Activated T-cell treated with anti-CD3 and anti-CD28 coated beads, Interleukin-2, amount 50 U/mL, for 24 hours (primary cell): ENCODE measurements around the gene NFKBIB.
"Not testable (repeated sequence)": the region's sequence is repeated elsewhere in the genome, so short reads cannot be mapped to it uniquely, and the experiment has no call there.

Experiments
- DNase-seq: peaks from one replicate; pipeline ENCODE4 v3.0.0-alpha.2; 2020
- H3K27ac Mint-ChIP-seq: 2 replicates; pipeline ENCODE4 v1.8.0; 2020; ENCODE audit warnings: mild to moderate bottlenecking, mixed read lengths
- H3K27me3 Mint-ChIP-seq: 2 replicates; pipeline ENCODE4 v1.8.0; 2020; ENCODE audit warnings: mixed read lengths
- H3K36me3 Mint-ChIP-seq: 2 replicates; pipeline ENCODE4 v1.8.0; 2020; ENCODE audit warnings: low read depth, mixed read lengths
- H3K4me1 Mint-ChIP-seq: 2 replicates; pipeline ENCODE4 v1.8.0; 2020; ENCODE audit warnings: low read depth, mixed read lengths
- H3K4me3 Mint-ChIP-seq: 2 replicates; pipeline ENCODE4 v1.8.0; 2020; ENCODE audit warnings: mild to moderate bottlenecking, moderate library complexity, mixed read lengths
- H3K9me3 Mint-ChIP-seq: 2 replicates; pipeline ENCODE4 v1.8.0; 2020; ENCODE audit warnings: mixed read lengths

Gene NFKBIB

GRCh38 chr19:38867171-38867780, 32.5 kb upstream of the NFKBIB start:
- H3K27ac Mint-ChIP-seq = peak overlapping the region; percentile 41
- no peak for DNase-seq
- no peaks in the 10 kb centered on the region for H3K9me3 Mint-ChIP-seq
- H3K4me3 Mint-ChIP-seq = no peak overlapping the region
- no peaks in the 10 kb centered on the region for H3K27me3 Mint-ChIP-seq
- peaks cover 51% of the 10 kb centered on the region for H3K4me1 Mint-ChIP-seq
- H3K36me3 Mint-ChIP-seq = peaks cover 57% of the 10 kb centered on the region

DNA sequence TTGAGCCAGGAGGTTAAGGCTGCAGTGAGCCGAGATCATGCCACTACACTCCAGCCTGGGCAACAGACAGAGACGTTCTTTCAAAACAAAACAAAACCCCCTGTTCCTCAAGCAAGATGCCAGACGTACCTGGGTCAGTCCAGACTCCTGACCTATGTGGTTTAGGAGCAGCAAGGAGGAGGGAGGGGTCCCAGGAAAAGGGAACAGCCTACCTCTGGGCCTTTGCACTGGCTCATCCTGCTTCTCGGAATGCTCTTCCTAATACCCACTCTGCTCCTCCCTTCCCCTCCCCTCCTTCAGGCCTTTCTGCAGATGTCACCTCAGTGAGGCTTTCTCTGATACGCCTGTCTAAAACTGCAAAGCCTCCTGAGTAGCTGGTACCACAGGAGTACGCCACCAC, 31.2 kb upstream of the NFKBIB start:
- Mint-ChIP-seq H3K27ac (peak overlapping the region; percentile 95), H3K9me3 (no peaks in the 10 kb centered on the region), H3K4me1 (peaks cover 54% of the 10 kb centered on the region), H3K27me3 (no peaks in the 10 kb centered on the region), H3K36me3 (peaks cover 65% of the 10 kb centered on the region), H3K4me3 (peak overlapping the region; percentile 89)
- no peak for DNase-seq

DNA sequence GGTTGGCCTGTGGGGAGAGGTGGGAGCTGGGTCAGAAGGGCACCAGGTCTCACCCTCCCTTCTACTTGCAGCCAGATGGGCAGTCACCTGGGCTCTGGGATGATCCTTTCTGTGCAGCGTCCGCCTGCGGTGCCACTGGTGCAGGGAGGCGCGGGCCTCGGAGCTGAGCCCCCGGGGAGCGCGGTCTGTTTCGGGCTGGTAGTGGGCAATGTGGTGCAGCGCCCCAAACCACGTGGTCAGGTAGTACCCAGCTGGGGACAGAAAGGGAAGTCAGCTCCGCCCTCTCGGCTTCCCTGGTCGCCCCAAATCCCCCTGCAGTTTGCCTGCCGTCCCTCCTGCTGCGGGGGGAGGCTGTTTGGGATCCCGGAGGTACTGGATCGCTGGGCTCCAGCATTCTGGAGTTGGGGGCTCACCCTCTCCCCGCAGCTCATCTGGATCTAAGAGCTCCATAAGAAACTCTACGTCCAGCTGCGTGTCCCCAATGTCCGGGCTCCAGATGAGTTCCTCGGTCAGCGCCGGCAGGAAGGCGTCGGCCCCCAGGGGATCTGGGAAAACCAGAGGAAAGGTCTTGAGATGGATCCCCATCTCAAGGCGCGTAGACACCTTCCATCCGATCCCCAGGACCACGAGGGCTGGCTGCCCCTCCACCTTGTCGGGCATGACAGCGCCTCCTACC, 30.5 kb upstream of the NFKBIB start:
- peaks cover 72% of the 10 kb centered on the region for H3K36me3 Mint-ChIP-seq
- peaks cover 52% of the 10 kb centered on the region for H3K4me1 Mint-ChIP-seq
- no peaks in the 10 kb centered on the region for H3K9me3 Mint-ChIP-seq
- peak overlapping the region; percentile 89 for H3K4me3 Mint-ChIP-seq
- H3K27me3 Mint-ChIP-seq = no peaks in the 10 kb centered on the region
- peak overlapping the region; percentile 95 for H3K27ac Mint-ChIP-seq
- peak; percentile 70 for DNase-seq

DNA sequence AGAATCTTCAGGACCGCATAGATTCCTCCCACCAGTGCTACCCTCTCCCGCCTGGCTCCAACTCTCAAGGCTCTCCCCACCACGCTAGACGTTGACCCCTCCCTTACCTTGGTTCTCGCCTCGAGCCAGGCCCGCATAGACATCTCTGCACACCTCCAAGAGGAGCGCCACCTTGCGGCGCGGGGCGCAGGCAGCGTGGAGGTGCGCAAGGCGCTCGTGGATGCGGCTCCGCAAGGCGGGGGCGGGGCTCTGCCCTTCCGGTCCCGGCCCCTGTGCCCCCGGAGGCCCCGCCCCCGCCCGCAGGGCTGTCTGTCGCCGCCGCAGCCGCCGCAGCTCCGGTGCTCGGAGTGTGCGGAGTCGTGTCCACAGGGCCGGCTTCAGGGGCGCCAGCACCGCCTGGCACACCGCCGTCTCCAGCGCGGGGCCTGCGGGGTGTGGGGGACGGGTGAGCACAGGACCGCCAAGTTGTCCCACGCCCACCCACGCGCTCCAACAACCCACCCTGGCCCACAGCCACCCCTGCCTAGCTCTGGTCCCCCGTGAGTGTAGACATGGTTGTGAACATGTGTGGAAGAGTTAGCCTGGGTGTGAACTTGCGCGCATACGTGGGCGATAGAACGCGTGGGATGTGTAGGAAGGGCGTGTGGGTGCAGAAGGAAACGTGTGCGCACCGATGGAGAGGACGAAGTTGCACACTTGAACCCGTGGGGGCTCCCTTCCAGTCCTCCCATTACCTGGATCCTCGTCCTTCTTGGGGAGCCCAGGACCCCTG, 29.7 kb upstream of the NFKBIB start:
- H3K27me3 Mint-ChIP-seq = no peaks in the 10 kb centered on the region
- peak; percentile 94 for DNase-seq
- H3K27ac Mint-ChIP-seq = peak overlapping the region; percentile 95
- peaks cover 75% of the 10 kb centered on the region for H3K36me3 Mint-ChIP-seq
- H3K4me1 Mint-ChIP-seq = peaks cover 45% of the 10 kb centered on the region
- peak overlapping the region; percentile 89 for H3K4me3 Mint-ChIP-seq
- H3K9me3 Mint-ChIP-seq = no peaks in the 10 kb centered on the region

DNA sequence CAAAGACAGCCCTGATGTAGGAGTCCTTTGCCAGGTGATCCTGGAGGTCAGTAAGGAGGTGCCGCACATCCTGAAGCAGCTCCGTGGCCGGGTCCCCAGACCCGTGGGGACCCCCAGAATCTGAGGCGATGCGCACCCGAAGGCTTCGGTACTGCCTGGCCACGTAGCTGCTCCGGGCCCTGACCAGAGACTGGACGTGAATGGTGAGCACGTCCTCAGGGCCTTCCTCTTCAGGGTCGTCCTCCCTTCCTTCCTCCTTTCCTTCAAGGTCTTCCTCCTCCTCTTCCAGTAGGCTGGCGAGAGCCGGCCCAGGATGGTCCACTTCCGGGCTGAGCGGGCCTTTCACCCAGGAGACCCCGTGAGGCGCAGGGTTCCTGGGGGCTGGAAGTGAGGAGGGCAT, 29.2 kb upstream of the NFKBIB start:
- H3K9me3 Mint-ChIP-seq = no peaks in the 10 kb centered on the region
- H3K27me3 Mint-ChIP-seq = no peaks in the 10 kb centered on the region
- peak overlapping the region; percentile 89 for H3K4me3 Mint-ChIP-seq
- peaks cover 73% of the 10 kb centered on the region for H3K36me3 Mint-ChIP-seq
- peaks cover 39% of the 10 kb centered on the region for H3K4me1 Mint-ChIP-seq
- DNase-seq = no peak
- peak overlapping the region; percentile 92 for H3K27ac Mint-ChIP-seq

GRCh38 chr19:38873400-38873799, 26.4 kb upstream of the NFKBIB start:
- H3K9me3 Mint-ChIP-seq, DNase-seq, H3K27me3 Mint-ChIP-seq, H3K4me3 Mint-ChIP-seq: not testable (repeated sequence)
- Mint-ChIP-seq H3K27ac (peak overlapping the region; percentile 68), H3K4me1 (peaks cover 49% of the 10 kb centered on the region), H3K36me3 (peaks cover 72% of the 10 kb centered on the region)

GRCh38 chr19:38875656-38876395, 23.9 kb upstream of the NFKBIB start:
- peak overlapping the region; percentile 99 for H3K27ac Mint-ChIP-seq
- H3K36me3 Mint-ChIP-seq = peaks cover 55% of the 10 kb centered on the region
- peaks cover 39% of the 10 kb centered on the region for H3K4me1 Mint-ChIP-seq
- no peak for DNase-seq
- H3K27me3 Mint-ChIP-seq = no peaks in the 10 kb centered on the region
- H3K9me3 Mint-ChIP-seq = no peaks in the 10 kb centered on the region
- peak overlapping the region; percentile 51 for H3K4me3 Mint-ChIP-seq

- H3K4me3 Mint-ChIP-seq = peak within 1 kb of the TSS; percentile 97
- peaks cover 45% of the 10 kb centered on the region for H3K36me3 Mint-ChIP-seq
- H3K4me1 Mint-ChIP-seq = peaks cover 41% of the 10 kb centered on the region
- H3K27me3 Mint-ChIP-seq = no peaks in the 10 kb centered on the region
- H3K9me3 Mint-ChIP-seq = no peaks in the 10 kb centered on the region
- peak; percentile 81 for DNase-seq
- H3K27ac Mint-ChIP-seq = peak within 1 kb of the TSS; percentile 99
Measured at GRCh38 chr19:38877781-38878574, 21.8 kb upstream of the NFKBIB start, which contains the start of gene RINL. Gene RINL (minus strand): TSS chr19:38878275. CDS start chr19:38876742, 1,533 bp downstream.

DNA sequence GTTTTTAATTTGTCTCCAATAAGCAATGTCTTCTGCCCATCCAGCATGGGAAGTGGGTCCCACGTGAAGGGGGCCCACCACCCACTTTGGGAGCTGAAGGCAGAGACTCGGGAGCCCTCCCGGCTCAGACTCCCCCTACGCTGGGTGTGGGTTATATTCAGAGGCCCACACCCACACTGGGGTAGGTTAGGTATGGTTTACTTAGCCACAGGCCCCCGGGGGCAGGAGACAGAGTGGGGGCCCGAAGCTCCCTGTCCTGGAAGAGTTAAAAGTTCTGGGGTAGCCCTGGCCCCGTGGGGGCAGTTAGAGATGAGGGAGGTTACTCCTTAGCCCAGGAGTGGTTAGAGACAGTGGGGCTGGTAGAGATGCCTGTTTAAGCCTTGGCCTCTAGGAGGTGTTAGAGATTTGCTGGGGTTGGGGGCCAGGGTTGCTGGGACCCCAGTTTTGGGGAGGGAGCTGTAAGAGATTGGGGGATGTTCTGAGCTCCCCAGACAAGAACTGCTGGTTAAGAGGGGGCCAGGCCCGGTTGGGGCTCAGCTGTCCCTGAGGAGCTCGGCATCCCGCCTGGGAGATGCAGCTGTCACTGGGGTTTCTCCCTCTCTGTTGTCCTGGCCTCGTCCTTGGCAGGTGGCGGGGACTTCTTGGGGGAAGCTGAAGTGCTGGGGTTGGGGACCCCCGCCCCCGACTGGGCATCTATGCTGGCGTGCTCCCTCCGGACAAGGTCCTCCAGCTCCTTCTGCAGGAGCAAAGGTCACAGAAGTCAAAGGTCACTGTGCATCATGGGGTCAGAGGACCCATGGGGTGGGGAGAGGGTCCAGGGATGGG, 21.0 kb upstream of the NFKBIB start:
- DNase-seq = no peak
- Mint-ChIP-seq H3K36me3 (peaks cover 41% of the 10 kb centered on the region), H3K4me3 (peak overlapping the region; percentile 97), H3K9me3 (no peaks in the 10 kb centered on the region), H3K27ac (peak overlapping the region; percentile 99), H3K27me3 (no peaks in the 10 kb centered on the region), H3K4me1 (peaks cover 37% of the 10 kb centered on the region)

DNA sequence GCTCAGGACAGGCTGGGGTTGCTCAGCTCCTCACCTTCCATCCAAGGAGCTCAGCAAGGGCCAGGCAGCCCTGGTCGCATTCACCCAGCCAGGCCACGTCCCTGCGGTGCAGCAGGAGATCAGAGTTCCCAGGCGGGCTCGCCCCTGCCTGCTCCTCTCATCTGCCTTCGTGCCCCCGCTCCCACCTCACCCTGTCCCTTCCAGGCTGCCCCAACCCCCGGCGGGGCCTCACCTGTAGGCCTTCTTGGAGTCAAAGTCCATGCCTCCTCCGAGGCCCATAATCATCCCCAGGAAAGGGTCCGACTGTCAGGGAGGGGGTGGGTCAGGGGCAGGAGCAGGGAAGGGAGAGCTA, 20.4 kb upstream of the NFKBIB start:
- Mint-ChIP-seq H3K9me3 (no peaks in the 10 kb centered on the region), H3K36me3 (peaks cover 35% of the 10 kb centered on the region), H3K27ac (peak overlapping the region; percentile 99), H3K27me3 (no peaks in the 10 kb centered on the region), H3K4me1 (peaks cover 37% of the 10 kb centered on the region), H3K4me3 (no peak overlapping the region)
- DNase-seq = no peak

DNA sequence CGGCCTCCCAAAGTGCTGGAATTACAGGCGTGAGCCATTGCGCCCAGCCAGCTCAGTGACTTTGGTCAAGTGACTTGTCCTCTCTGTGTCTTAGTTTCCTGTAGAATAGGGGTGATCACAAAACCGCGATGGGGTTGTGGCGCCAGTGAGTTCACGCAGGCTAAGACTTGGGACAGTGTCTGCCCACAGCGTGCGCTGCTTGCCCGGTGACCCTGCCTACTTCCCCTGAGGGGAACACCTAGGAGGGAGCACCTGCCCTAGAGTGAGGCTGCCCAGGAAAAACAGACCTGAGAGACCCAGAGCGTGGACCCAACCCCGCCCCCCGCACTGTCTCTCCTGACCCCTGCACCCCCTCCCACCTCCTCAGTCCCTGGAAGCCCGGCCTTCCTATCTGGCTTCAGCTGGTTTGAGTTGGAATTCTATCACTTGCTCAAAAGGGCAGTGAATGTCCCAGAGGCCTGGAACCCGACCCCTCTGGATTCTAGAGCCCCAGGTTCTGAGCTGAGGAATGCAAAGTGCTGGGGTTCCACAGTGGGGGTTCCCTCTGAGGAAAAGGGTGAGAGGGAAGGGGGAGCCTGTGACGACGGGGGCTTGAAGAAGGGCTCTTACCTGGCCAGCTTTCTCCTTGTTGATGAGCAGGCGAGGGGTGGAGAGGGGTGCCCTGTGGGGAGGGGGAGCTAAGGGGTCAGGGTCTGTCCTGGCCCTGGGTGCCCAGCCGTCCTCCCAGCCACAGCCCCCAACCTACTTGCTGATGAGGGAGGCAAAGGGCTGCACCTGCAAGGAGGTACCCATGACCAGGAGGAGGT, 19.5 kb upstream of the NFKBIB start:
- peaks cover 37% of the 10 kb centered on the region for H3K4me1 Mint-ChIP-seq
- H3K4me3 Mint-ChIP-seq = no peak overlapping the region
- no peaks in the 10 kb centered on the region for H3K27me3 Mint-ChIP-seq
- no peak for DNase-seq
- H3K9me3 Mint-ChIP-seq = no peaks in the 10 kb centered on the region
- H3K36me3 Mint-ChIP-seq = peaks cover 32% of the 10 kb centered on the region
- peak overlapping the region; percentile 99 for H3K27ac Mint-ChIP-seq

DNA sequence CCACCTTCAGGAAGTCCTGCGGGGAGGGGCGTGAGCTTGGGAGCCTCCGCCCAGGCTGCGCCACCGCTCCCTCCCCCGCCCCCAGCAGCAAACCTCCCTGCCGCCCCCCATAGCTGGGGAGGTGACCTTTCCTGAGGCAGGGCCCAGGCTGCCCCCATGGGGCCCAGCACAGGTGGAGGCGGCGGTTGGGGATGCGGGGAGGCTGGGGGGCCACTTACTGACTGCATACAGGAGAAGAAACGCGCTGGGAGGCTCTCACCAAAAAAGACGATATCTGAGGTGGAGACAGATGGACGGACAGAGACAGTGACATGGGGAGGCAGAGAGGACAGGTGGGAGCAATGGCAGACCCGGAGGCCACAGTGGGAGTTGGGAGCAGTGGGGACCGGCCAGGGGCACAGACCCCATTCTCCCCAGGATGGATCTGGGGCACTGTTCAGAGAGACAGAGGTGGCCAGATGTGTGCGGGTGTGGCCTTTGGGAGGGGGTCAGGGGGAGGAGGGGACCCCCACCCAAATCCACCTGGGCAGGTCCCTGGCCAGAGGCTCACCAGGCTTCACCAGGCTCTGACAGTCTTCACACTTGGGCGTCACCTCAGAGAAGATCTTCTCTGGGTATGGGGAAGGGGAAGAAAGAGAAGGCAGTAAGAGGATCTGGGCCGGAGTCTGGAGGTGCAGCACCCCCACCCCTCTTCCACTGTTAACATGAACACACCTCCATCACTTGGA, 18.7 kb upstream of the NFKBIB start:
- H3K36me3 Mint-ChIP-seq = peaks cover 27% of the 10 kb centered on the region
- H3K27me3 Mint-ChIP-seq = no peaks in the 10 kb centered on the region
- no peak overlapping the region for H3K4me3 Mint-ChIP-seq
- peaks cover 35% of the 10 kb centered on the region for H3K4me1 Mint-ChIP-seq
- H3K27ac Mint-ChIP-seq = peak overlapping the region; percentile 46
- no peak for DNase-seq
- H3K9me3 Mint-ChIP-seq = no peaks in the 10 kb centered on the region
